Retinal pigment epithelial cell (primary cell): ENCODE measurements around the gene RHBDD1.

Experiments
- DNase-seq: peaks from one replicate; pipeline ENCODE4 v3.0.0-alpha.2; 2010; ENCODE audit warnings: low read depth
- H3K4me3 ChIP-seq: 2 replicates; pipeline ENCODE4 v1.5.1; 2011; ENCODE audit warnings: mild to moderate bottlenecking, low read length, control low read depth, moderate library complexity
- CTCF ChIP-seq: conservative IDR thresholded peaks from 2 replicates; pipeline ENCODE4 v1.5.1; 2011; ENCODE audit warnings: low read depth, low read length, control low read depth, inconsistent platforms

The RHBDD1 gene

GRCh38 chr2:226911932-226912331 is 76.1 kb downstream of the RHBDD1 start:
- no peak for DNase-seq
- no peak overlapping the region for H3K4me3 ChIP-seq
- TF ChIP-seq CTCF = no peak

GRCh38 chr2:226913641-226914040 is 77.8 kb downstream of the RHBDD1 start:
- TF ChIP-seq CTCF = no peak
- H3K4me3 ChIP-seq = no peak overlapping the region
- no peak for DNase-seq

- DNase-seq = no peak
- no peak for TF ChIP-seq CTCF
- no peak overlapping the region for H3K4me3 ChIP-seq
Measured at GRCh38 chr2:226915846-226916360, 80.0 kb downstream of the RHBDD1 start.

- no peak for TF ChIP-seq CTCF
- DNase-seq = no peak
- no peak overlapping the region for H3K4me3 ChIP-seq
Measured at GRCh38 chr2:226916669-226917068, 80.8 kb downstream of the RHBDD1 start.

GRCh38 chr2:226932443-226932842 is 96.6 kb downstream of the RHBDD1 start:
- no peak for TF ChIP-seq CTCF
- no peak for DNase-seq
- H3K4me3 ChIP-seq = no peak overlapping the region

GRCh38 chr2:226934546-226935201 is 98.8 kb downstream of the RHBDD1 start:
- H3K4me3 ChIP-seq = no peak overlapping the region
- no peak for TF ChIP-seq CTCF
- DNase-seq = no peak
